Measurements from ENCODE around the gene FOXO3.

- TF ChIP-seq EZH2 (IDR thresholded peaks at IDR 0.05; ENCODE audit: insufficient read depth, low read length) (no peak), CTCF (IDR thresholded peaks at IDR 0.05; ENCODE audit: insufficient read depth, low read depth, low read length) (no peak)
These were observed 20.7 kb downstream of the FOXO3 start for GRCh38 chr6:108581237-108581931.
